ENCODE measurements around the gene NBPF1. TPM values are rescaled to one million over a fixed set of nuclear protein-coding genes. Genes with fewer than 3 reads are reported as not detected.
"Not testable (repeated sequence)": the region's sequence is repeated elsewhere in the genome, so short reads cannot be mapped to it uniquely, and the experiment has no call there.

NBPF1 gene
- total and polyA plus RNA-seq, 2 donors = 22.9 to 137 TPM

DNA sequence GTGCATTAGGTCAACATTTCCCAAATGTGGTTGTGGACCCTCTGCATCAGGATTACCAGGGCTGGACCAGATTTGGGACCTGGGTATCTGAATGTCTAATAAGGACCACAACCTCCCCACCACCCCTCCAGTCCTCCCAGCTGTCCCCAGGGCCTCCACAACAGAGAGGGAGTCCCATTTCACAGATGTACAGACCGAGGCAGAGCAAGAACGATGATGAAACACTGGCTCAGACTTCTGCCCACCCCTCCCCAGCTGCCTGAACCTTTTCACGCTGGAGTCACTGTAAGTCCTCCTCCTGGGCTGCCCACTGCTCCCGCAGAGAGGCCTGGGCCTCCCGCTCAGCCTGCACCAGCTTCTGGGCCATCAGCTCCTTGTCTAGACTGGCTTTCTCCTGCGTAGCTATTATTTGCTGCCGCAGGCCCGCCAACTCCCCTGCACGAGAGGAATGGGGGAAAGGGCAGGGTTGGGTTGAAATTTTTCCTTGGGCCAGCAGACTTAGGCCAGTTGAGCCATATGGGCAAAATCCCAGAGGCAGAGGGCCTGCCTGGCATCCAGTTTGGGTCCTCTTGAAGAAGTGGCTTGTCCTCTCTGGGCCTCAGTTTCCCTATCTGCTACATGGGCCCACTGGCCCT, 8.4 kb upstream of the NBPF1 start:
- DNase-seq (ENCODE audit: extremely low spot score); H3K4me3 ChIP-seq (ENCODE audit: low read depth, low read length); H3K4me1 ChIP-seq (ENCODE audit: insufficient read depth); H3K27ac ChIP-seq (ENCODE audit: low read depth): not testable (repeated sequence)
- WGBS = 91% methylated on average over 9 of the region's 9 CpGs
- H3K36me3 ChIP-seq (ENCODE audit: insufficient read depth) = peaks cover 13% of the 10 kb centered on the region

- DNase-seq (ENCODE audit: extremely low spot score) = no peak
- peaks cover 13% of the 10 kb centered on the region for H3K36me3 ChIP-seq (ENCODE audit: insufficient read depth)
Observed at GRCh38 chr1:16621300-16621658, 7.9 kb upstream of the NBPF1 start.

DNA sequence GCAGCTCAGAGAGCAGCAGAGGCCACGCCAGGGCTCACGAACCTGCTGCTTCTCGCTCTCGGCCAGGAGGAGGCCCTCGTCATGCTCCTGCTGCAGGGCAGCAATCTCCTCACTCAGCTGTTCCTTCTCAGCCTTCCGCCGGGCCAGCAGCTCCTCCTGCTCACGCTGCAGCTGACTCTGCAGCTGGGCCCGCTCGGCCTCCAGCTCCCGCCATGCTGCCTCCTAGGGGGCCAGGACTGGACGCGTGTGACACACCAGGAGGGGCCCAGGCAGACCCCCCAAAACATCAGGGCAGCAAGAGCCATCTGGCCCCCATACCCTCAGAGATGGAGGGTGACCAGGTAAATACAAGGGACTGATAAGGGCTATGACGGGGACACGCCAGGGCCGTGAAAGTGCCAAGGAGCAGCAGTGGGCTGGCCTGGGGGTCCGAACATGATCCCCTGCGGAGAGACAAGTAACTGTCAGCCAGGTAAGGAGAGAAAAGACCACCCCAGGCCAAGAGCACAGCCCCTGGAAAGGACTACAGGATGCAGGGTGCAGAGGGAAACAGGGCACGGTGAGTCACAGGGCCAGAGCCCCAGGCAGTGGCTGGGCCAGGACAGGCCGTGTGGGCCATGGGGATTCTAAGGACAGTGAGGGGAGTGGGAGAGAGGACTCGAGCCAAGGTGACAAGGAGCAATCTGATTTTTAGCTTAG, 6.6 kb upstream of the NBPF1 start:
- WGBS = 87% methylated on average over 21 of the region's 21 CpGs
- not testable (repeated sequence) for H3K4me3 ChIP-seq (ENCODE audit: low read depth, low read length); H3K4me1 ChIP-seq (ENCODE audit: insufficient read depth); H3K27ac ChIP-seq (ENCODE audit: low read depth); H3K36me3 ChIP-seq (ENCODE audit: insufficient read depth); DNase-seq (ENCODE audit: extremely low spot score)

More at GRCh38 chr1:16621300-16621658, 7.9 kb upstream of the NBPF1 start:
- Histone ChIP-seq H3K4me3 (ENCODE audit: low read depth, low read length) (no peak overlapping the region), H3K27ac (ENCODE audit: low read depth) (no peak overlapping the region), H3K4me1 (ENCODE audit: insufficient read depth) (no peaks in the 10 kb centered on the region)
- 93% methylated on average over 2 of the region's 2 CpGs for WGBS

DNA sequence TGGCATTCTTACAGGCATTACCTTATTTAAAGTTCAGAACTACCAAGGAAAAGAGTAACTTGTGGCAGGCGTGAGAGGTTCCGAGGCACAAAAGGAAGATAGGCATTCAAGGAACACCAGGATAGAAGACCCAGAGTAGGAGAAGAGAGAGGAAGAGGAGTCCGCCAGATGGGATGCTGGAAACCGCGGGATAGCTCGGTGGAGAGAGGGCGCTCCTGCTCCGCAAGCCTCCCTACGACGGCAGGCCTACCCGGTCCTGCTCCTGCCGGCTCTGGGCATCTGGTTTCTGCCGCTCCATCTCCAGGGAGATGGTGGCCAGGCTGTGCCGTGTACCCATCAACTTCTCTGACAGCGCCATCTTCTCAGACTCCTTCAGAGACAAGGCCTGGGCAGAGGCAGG, 5.4 kb upstream of the NBPF1 start:
- H3K4me1 ChIP-seq (ENCODE audit: insufficient read depth) = peaks cover under 1% of the 10 kb centered on the region
- no peak overlapping the region for H3K27ac ChIP-seq (ENCODE audit: low read depth)
- 76% methylated on average over 15 of the region's 15 CpGs for WGBS
- H3K4me3 ChIP-seq (ENCODE audit: low read depth, low read length) = no peak overlapping the region
- no peak for DNase-seq (ENCODE audit: extremely low spot score)
- peaks cover 4% of the 10 kb centered on the region for H3K36me3 ChIP-seq (ENCODE audit: insufficient read depth)

GRCh38 chr1:16617778-16618580, 4.6 kb upstream of the NBPF1 start:
- H3K27ac ChIP-seq (ENCODE audit: low read depth) = no peak overlapping the region
- peaks cover 2% of the 10 kb centered on the region for H3K4me1 ChIP-seq (ENCODE audit: insufficient read depth)
- no peak for DNase-seq (ENCODE audit: extremely low spot score)
- 68% methylated on average over 7 of the region's 7 CpGs for WGBS
- H3K36me3 ChIP-seq (ENCODE audit: insufficient read depth) = peaks cover 4% of the 10 kb centered on the region
- no peak overlapping the region for H3K4me3 ChIP-seq (ENCODE audit: low read depth, low read length)

- 90% methylated on average over 20 of the region's 20 CpGs for WGBS
- no peak for DNase-seq (ENCODE audit: extremely low spot score)
- H3K4me1 ChIP-seq (ENCODE audit: insufficient read depth) = peaks cover 2% of the 10 kb centered on the region
- no peak overlapping the region for H3K27ac ChIP-seq (ENCODE audit: low read depth)
- peaks cover 4% of the 10 kb centered on the region for H3K36me3 ChIP-seq (ENCODE audit: insufficient read depth)
- H3K4me3 ChIP-seq (ENCODE audit: low read depth, low read length) = no peak overlapping the region
Observed at GRCh38 chr1:16617114-16617631, 3.8 kb upstream of the NBPF1 start.

DNA sequence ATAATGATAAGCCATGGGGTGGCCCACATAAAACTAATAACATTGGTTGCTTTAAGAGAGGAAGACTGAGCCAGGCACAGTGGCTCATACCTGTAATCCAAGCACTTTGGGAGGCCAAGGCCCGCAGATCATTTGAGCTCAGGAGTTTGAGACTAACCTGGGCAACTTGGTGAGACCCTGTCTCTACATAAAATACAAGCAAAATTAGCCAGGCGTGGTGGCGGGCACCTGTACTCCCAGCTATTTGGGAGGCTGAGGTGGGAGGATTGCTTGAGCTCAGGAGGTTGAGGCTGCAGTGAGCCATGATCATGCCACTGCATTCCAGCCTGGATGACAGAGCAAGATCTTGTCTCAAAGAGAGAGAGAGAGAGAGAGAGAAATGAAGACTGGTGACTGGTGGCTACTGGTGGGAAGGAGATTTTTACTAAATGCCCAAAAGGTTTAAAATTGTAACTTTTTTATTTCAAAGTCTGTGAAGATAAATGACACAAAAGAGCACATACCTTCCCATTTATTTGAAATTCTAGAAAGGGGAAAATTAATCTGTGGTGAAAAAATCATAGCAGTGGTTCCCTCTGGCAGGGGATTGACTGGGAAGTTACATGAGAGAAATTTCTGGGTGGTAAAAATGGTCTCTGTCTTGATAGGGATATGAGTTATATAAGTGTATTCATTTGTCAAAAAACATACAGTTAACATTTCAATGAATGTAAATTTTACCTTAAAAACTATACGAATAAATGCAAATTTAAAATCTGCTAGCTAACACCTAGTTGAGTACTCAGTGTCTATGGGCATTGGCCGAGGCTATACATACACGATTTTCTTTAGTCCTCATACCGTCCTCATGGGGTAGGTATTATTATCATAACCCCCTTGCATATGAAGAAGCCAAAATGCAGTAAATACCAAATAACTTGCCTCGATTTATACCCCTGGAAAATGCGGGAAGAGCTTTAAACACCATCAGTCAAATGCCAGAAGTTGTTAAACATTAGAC, 2.2 kb upstream of the NBPF1 start:
- Histone ChIP-seq H3K4me3 (ENCODE audit: low read depth, low read length) (no peak overlapping the region), H3K27ac (ENCODE audit: low read depth) (no peak overlapping the region), H3K36me3 (ENCODE audit: insufficient read depth) (peaks cover 4% of the 10 kb centered on the region), H3K4me1 (ENCODE audit: insufficient read depth) (peaks cover 2% of the 10 kb centered on the region)
- DNase-seq (ENCODE audit: extremely low spot score) = no peak
- WGBS = 80% methylated on average over 9 of the region's 9 CpGs

DNA sequence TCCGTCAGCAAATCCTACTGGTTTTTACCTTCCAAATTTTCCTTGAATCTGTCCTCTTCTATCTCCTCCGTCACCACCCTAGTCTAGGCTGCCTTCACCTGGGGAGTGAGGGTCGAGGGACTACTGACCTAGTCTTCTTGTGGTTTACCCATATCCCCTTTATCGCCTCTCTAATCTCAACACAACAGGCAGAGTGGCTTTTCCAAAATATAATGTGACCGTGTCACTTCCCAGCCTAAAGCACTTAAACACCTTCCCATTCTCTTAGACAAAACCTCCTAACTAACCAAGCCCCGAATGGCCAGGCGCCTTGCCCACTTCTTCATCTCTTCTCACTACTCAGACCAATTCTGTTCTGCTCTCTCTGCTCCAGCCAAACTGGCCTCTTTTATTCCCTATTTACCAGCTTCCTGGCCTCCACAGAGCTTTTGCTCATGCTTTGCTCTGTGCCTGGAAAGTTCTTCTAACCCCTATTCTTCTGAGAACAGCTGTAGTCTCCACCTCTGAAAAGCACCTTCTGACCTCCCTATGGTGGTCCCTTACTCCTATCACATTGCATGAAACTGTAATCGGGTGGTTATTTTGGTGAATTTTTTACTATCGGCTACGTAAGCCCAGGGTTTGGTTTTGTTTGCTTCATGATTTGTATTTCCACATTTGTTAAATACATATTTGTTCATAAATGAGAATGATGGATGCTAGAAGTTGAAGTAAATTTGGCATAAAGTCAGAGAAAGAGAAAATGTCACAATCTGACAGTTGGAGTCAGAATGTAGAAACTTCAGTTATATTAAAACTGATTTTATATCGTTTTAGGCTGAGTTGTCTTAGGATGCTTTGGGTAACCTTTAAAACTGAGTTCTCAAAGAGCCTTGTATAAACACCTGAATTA, 1.2 kb upstream of the NBPF1 start:
- no peak overlapping the region for H3K4me3 ChIP-seq (ENCODE audit: low read depth, low read length)
- peaks cover 2% of the 10 kb centered on the region for H3K4me1 ChIP-seq (ENCODE audit: insufficient read depth)
- peaks cover 4% of the 10 kb centered on the region for H3K36me3 ChIP-seq (ENCODE audit: insufficient read depth)
- no peak overlapping the region for H3K27ac ChIP-seq (ENCODE audit: low read depth)
- 79% methylated on average over 11 of the region's 11 CpGs for WGBS
- no peak for DNase-seq (ENCODE audit: extremely low spot score)

DNA sequence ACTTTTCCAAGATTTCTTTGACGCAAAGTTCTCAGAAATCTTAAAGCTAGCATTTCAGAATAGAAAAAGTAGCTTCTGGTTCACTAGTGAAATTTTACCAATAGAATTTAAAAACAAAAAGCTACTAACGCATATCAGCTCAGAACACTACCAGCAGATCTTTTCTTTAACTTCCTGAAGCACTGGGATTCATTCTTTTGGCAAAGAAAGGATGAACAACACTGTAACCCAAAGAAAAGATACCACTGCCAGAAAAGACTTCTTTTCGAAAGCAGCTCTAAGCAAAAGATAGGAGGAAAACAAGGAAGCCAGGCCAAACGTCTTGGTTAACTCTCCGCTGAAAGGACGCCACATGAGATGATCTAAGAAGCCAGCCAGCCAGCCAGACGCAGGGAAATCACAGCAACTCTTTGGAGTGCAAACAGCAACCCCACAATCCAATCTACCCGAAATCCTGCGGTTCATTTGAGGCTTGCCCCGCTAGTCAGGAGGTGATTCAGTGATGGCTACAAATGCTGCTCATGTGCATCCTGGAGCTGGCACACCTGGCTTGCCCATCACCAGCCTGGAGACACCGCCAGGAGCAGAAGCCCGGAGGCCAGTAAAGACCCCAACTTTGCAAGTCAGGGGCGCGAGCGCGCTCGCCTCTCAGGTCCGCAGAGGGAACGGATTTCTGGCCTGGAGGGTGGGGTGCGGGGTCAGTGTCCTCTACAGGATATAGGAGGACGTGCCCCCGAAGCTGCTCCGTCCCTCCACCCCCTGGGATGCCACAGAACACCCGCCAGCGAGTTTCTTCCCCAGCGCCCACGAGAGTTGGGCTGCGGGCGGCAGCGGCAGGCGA, 812 bp downstream of the NBPF1 start:
- Histone ChIP-seq H3K4me1 (ENCODE audit: insufficient read depth) (peaks cover 2% of the 10 kb centered on the region), H3K36me3 (ENCODE audit: insufficient read depth) (peaks cover 1% of the 10 kb centered on the region), H3K27ac (ENCODE audit: low read depth) (peak overlapping the region; percentile 48), H3K4me3 (ENCODE audit: low read depth, low read length) (peak overlapping the region; percentile 63)
- WGBS = 3% methylated on average over 31 of the region's 31 CpGs
- DNase-seq (ENCODE audit: extremely low spot score) = peak; percentile 79

DNA sequence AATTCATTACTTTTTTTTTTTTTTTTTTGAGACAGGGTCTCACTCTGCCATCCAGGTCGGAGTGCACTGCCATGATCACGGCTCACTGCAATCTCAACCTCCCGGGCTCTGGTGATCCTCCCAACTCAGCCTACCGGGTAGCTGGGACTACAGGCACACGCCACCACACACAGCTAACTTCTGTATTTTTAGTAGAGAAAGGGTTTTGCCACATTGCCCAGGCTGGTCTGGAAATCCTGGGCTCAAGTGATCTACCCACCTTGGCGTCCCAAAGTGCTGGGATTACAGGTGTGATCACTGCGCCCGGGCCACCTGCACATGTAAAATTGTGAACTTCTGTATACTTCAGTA, 1.4 kb downstream of the NBPF1 start:
- not testable (repeated sequence) for H3K27ac ChIP-seq (ENCODE audit: low read depth); DNase-seq (ENCODE audit: extremely low spot score); H3K4me1 ChIP-seq (ENCODE audit: insufficient read depth); H3K4me3 ChIP-seq (ENCODE audit: low read depth, low read length); H3K36me3 ChIP-seq (ENCODE audit: insufficient read depth)
- 57% methylated on average over 8 of the region's 8 CpGs for WGBS

DNA sequence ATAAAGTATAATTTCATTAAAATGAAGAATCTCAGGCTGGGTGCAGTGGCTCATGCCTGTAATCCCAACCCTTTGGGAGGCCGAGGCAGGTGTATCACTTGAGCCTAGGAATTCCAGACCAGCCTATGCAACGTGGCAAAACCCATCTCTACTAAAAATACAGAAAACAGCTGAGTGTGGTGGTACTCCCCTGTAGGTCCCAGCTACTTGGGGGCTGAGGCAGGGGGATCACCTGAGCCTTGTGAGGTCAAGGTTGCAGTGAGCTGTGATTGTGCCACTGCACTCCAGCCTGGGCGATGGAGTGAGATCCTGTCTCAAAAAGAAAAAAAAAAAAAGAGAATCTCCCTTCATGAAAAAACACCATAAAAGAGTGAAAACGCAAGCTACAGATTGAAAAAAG, 2.2 kb downstream of the NBPF1 start:
- 81% methylated on average over 4 of the region's 4 CpGs for WGBS
- H3K4me1 ChIP-seq (ENCODE audit: insufficient read depth); H3K27ac ChIP-seq (ENCODE audit: low read depth); H3K36me3 ChIP-seq (ENCODE audit: insufficient read depth); H3K4me3 ChIP-seq (ENCODE audit: low read depth, low read length); DNase-seq (ENCODE audit: extremely low spot score): not testable (repeated sequence)

Measured in urinary bladder (tissue), 4 donors.